ENCODE data around the gene ALPI.

GRCh38 chr2:232488721-232489300, 32.9 kb downstream of the ALPI start:
- TF ChIP-seq CTCF (IDR thresholded peaks at IDR 0.05 in 2 of 3, conservative IDR thresholded peaks at IDR 0.05 in 1 of 3; ENCODE audit: borderline replicate concordance in 1 of 3, insufficient read depth in 1 of 3, low read depth in 2 of 3, low read length in 2 of 3) = no peak
- no peak for TF ChIP-seq TCF7L2 (IDR thresholded peaks at IDR 0.05; ENCODE audit: borderline replicate concordance, extremely low read depth, insufficient read depth, insufficient read length)
- TF ChIP-seq ZNF274 (IDR thresholded peaks at IDR 0.05; ENCODE audit: low read depth, low read length) = no peak
- TF ChIP-seq EZH2 (IDR thresholded peaks at IDR 0.05) = no peak
- no peak for TF ChIP-seq ELF1 (IDR thresholded peaks at IDR 0.05; ENCODE audit: borderline replicate concordance, low read depth)
- no peak for TF ChIP-seq EZH2phosphoT487 (IDR thresholded peaks at IDR 0.05; ENCODE audit: borderline replicate concordance)
- TF ChIP-seq POLR2A (IDR thresholded peaks at IDR 0.05; ENCODE audit: borderline replicate concordance, extremely low read depth, insufficient read depth, insufficient read length) = no peak
- no peak for TF ChIP-seq POLR2AphosphoS5 (IDR thresholded peaks at IDR 0.05; ENCODE audit: low read depth, low read length)
- TF ChIP-seq, protein P1, sequence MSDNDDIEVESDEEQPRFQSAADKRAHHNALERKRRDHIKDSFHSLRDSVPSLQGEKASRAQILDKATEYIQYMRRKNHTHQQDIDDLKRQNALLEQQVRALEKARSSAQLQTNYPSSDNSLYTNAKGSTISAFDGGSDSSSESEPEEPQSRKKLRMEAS (IDR thresholded peaks at IDR 0.05) = no peak
- no peak for TF ChIP-seq SP1 (IDR thresholded peaks at IDR 0.05; ENCODE audit: low read depth)
- TF ChIP-seq, protein P2, sequence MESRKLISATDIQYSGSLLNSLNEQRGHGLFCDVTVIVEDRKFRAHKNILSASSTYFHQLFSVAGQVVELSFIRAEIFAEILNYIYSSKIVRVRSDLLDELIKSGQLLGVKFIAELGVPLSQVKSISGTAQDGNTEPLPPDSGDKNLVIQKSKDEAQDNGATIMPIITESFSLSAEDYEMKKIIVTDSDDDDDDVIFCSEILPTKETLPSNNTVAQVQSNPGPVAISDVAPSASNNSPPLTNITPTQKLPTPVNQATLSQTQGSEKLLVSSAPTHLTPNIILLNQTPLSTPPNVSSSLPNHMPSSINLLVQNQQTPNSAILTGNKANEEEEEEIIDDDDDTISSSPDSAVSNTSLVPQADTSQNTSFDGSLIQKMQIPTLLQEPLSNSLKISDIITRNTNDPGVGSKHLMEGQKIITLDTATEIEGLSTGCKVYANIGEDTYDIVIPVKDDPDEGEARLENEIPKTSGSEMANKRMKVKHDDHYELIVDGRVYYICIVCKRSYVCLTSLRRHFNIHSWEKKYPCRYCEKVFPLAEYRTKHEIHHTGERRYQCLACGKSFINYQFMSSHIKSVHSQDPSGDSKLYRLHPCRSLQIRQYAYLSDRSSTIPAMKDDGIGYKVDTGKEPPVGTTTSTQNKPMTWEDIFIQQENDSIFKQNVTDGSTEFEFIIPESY (IDR thresholded peaks at IDR 0.05; ENCODE audit: extremely low read depth, insufficient replicate concordance, low read length) = no peak
- no peak for TF ChIP-seq SRF (IDR thresholded peaks at IDR 0.05; ENCODE audit: low read depth)
- TF ChIP-seq ZFX (IDR thresholded peaks at IDR 0.05) = no peak

Data from HCT116 (cell line).